ENCODE measurements around the gene ELOVL5. TPM values are rescaled to one million over a fixed set of nuclear protein-coding genes. Genes with fewer than 3 reads are reported as not detected.

ELOVL5 gene
- total and polyA plus RNA-seq, 4 donors = 22.8 to 75.5 (median 46.0) TPM

- DNase-seq (no peak), ATAC-seq (ENCODE audit: low FRiP score) (no peak)
- no peaks in the 10 kb centered on the region for H3K27me3 ChIP-seq (ENCODE audit: control insufficient read depth in 1 of 2, insufficient read depth in 2 of 2, low read length in 1 of 2)
- WGBS, 2 donors = 81 to 85% methylated on average over 10 of the region's 10 CpGs
- intact Hi-C loops (cut with DNase I) = no loop called here
- no peaks in the 10 kb centered on the region for H3K9me3 ChIP-seq (ENCODE audit: control insufficient read depth, low read length)
- H3K36me3 ChIP-seq (ENCODE audit: control insufficient read depth in 1 of 2, insufficient read depth in 2 of 2, low read length in 1 of 2) = no peaks in the 10 kb centered on the region
- no peaks in the 10 kb centered on the region for H3K4me1 ChIP-seq (ENCODE audit: control insufficient read depth in 1 of 2, insufficient read depth in 2 of 2, low read length in 2 of 2)
- no peak overlapping the region for H3K4me3 ChIP-seq (ENCODE audit: low read length in 2 of 2)
- H3K27ac ChIP-seq (ENCODE audit: low read depth in 1 of 2, low read length in 2 of 2) = no peak overlapping the region
These were observed 117.8 kb downstream of the ELOVL5 start for GRCh38 chr6:53230775-53231467.

DNA sequence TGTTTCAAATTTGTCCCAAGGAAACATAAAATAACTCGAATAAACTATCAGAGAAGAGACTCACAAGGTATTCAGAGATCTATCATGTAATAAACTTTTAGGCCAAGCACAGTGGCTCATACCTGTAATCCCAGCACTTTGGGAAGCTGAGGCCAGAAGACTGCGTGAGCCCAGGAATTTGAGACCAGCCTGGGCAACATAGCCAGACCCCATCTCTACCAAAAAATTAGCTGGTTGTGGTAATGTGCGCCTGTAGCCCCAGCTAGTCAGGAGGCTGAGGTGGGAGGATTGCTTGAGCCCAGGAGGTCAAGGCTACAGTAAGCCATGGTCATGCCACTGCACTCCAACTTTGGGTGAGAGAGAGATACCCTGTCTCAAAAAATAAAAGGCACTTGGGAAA lies 120.9 kb downstream of the ELOVL5 start:
- H3K27me3 ChIP-seq (ENCODE audit: control insufficient read depth in 1 of 2, insufficient read depth in 2 of 2, low read length in 1 of 2) = no peaks in the 10 kb centered on the region
- intact Hi-C loops (cut with DNase I) = no loop called here
- no peaks in the 10 kb centered on the region for H3K36me3 ChIP-seq (ENCODE audit: control insufficient read depth in 1 of 2, insufficient read depth in 2 of 2, low read length in 1 of 2)
- H3K9me3 ChIP-seq (ENCODE audit: control insufficient read depth, low read length) = no peaks in the 10 kb centered on the region
- no peak for DNase-seq
- no peaks in the 10 kb centered on the region for H3K4me1 ChIP-seq (ENCODE audit: control insufficient read depth in 1 of 2, insufficient read depth in 2 of 2, low read length in 2 of 2)
- no peak overlapping the region for H3K27ac ChIP-seq (ENCODE audit: low read depth in 1 of 2, low read length in 2 of 2)
- WGBS, 2 donors = 94 to 96% methylated on average over 3 of the region's 3 CpGs
- no peak for ATAC-seq (ENCODE audit: low FRiP score)
- H3K4me3 ChIP-seq (ENCODE audit: low read length in 2 of 2) = no peak overlapping the region

GRCh38 chr6:53220605-53221004 lies 128.1 kb downstream of the ELOVL5 start:
- ATAC-seq (ENCODE audit: low FRiP score) (no peak), DNase-seq (no peak)
- no peak overlapping the region for H3K4me3 ChIP-seq (ENCODE audit: low read length in 2 of 2)
- no peaks in the 10 kb centered on the region for H3K36me3 ChIP-seq (ENCODE audit: control insufficient read depth in 1 of 2, insufficient read depth in 2 of 2, low read length in 1 of 2)
- H3K27ac ChIP-seq (ENCODE audit: low read depth in 1 of 2, low read length in 2 of 2) = no peak overlapping the region
- intact Hi-C loops (cut with DNase I) = no loop called here
- no peaks in the 10 kb centered on the region for H3K9me3 ChIP-seq (ENCODE audit: control insufficient read depth, low read length)
- no peaks in the 10 kb centered on the region for H3K4me1 ChIP-seq (ENCODE audit: control insufficient read depth in 1 of 2, insufficient read depth in 2 of 2, low read length in 2 of 2)
- H3K27me3 ChIP-seq (ENCODE audit: control insufficient read depth in 1 of 2, insufficient read depth in 2 of 2, low read length in 1 of 2) = no peaks in the 10 kb centered on the region

Small RNA genes lying within 50 kb of the gene (microRNA-seq; reads per million reads assigned to microRNA genes)
- gene MIR5685 = 0 reads per million in 2 donors

Other genes with a start within 250 kb of the ELOVL5 start
- gene GCM1, start 200.1 kb downstream of the ELOVL5 start, total RNA-seq = under 1 TPM in 1 of 2 donors, not detected in 1; 0.16 TPM
- gene GCM1, start 200.1 kb downstream of the ELOVL5 start, polyA plus RNA-seq = not detected
- 10 to 100 TPM; 19.0 to 22.0 TPM for gene GCLC, start 196.2 kb upstream of the ELOVL5 start, total RNA-seq
- 10 to 100 TPM in 1 of 2 donors, 1 to 10 TPM in 1; 9.6 to 12.6 TPM for gene GCLC, start 196.2 kb upstream of the ELOVL5 start, polyA plus RNA-seq

All from aorta (tissue), 5 donors.